SU-DHL-6 (cell line): ENCODE measurements around the gene KRTAP10-5.

Source experiments
- H2AFZ ChIP-seq: fragments of 200-600 bp; sonication (generic); 2 replicates; pipeline ENCODE4 v1.6.1; 2014; ENCODE audit warnings: low read depth, mild to moderate bottlenecking, moderate library complexity, mixed read lengths, antibody characterized with exemption, low read length; ENCODE audit not compliant: severe bottlenecking
- H3F3A ChIP-seq: fragments of 200-600 bp; shearing (Covaris generic); 2 replicates; pipeline ENCODE4 v1.6.0; 2016; ENCODE audit warnings: antibody characterized with exemption, mild to moderate bottlenecking; ENCODE audit not compliant: insufficient read depth
- H3K27ac ChIP-seq: fragments of 200-600 bp; sonication (generic); 2 replicates; pipeline ENCODE4 v1.5.1; 2016; ENCODE audit warnings: low read depth, mild to moderate bottlenecking, low read length, moderate library complexity, mixed read lengths
- H3K27me3 ChIP-seq: fragments of 200-600 bp; sonication (generic), shearing (Covaris generic); 2 replicates; pipeline ENCODE4 v1.6.0; 2014; ENCODE audit warnings: mild to moderate bottlenecking, low read length
- H3K36me3 ChIP-seq: fragments of 200-600 bp; sonication (generic); 2 replicates; pipeline ENCODE4 v1.6.1; 2014; ENCODE audit warnings: mild to moderate bottlenecking, low read length, mixed read lengths
- H3K4me2 ChIP-seq: fragments of 300-600, 200-600 bp; shearing (Covaris generic), sonication (generic); 2 replicates; pipeline ENCODE4 v1.6.0; 2014; ENCODE audit warnings: low read length, low read depth, mild to moderate bottlenecking; ENCODE audit not compliant: poor library complexity, severe bottlenecking
- H3K4me3 ChIP-seq: fragments of 200-600 bp; sonication (generic); 2 replicates; pipeline ENCODE4 v1.5.1; 2014; ENCODE audit warnings: antibody characterized with exemption, low read length, mild to moderate bottlenecking, mixed read lengths; ENCODE audit not compliant: insufficient read depth, poor library complexity, severe bottlenecking
- H3K79me2 ChIP-seq: fragments of 200-600 bp; sonication (generic); 2 replicates; pipeline ENCODE4 v1.6.1; 2014; ENCODE audit warnings: mild to moderate bottlenecking, low read length, moderate library complexity; ENCODE audit not compliant: insufficient read depth
- H3K9ac ChIP-seq: fragments of 200-600 bp; sonication (generic); 2 replicates; pipeline ENCODE4 v1.7.0; 2014; ENCODE audit warnings: mild to moderate bottlenecking, low read length
- H3K9me2 ChIP-seq: fragments of 200-600 bp; sonication (generic); replicated peaks from 2 replicates; pipeline ENCODE4 v1.6.1; 2014; ENCODE audit warnings: low read length; ENCODE audit not compliant: insufficient read depth
- H3K9me3 ChIP-seq: fragments of 200-600 bp; sonication (generic); 2 replicates; pipeline ENCODE4 v1.6.1; 2014; ENCODE audit warnings: low read length, mixed read lengths; ENCODE audit not compliant: insufficient read depth
- H4K20me1 ChIP-seq: fragments of 200-600 bp; sonication (generic); 2 replicates; pipeline ENCODE4 v1.6.1; 2014; ENCODE audit warnings: low read depth, mild to moderate bottlenecking, antibody characterized with exemption, low read length, moderate library complexity, mixed read lengths
- EZH2phosphoT487 ChIP-seq: fragments of 200-600 bp; sonication (generic), shearing (Covaris generic); conservative IDR thresholded peaks from 2 replicates; pipeline ENCODE4 v1.6.1; 2018; ENCODE audit warnings: mild to moderate bottlenecking, antibody characterized with exemption, low read length, moderate library complexity, mixed read lengths
- TF ChIP-seq, protein P1 (sequence below): fragments of 200-600 bp; sonication (generic); IDR thresholded peaks from one replicate; pipeline ENCODE4 v1.5.1; 2017; ENCODE audit warnings: antibody characterized with exemption, mild to moderate bottlenecking, low read length, moderate library complexity; ENCODE audit not compliant: insufficient read depth, poor library complexity, severe bottlenecking

KRTAP10-5 gene

GRCh38 chr21:44623575-44623974, 43.2 kb upstream of the KRTAP10-5 start:
- H3K4me2 ChIP-seq: no peak overlapping the region
- no peak overlapping the region for H3K9ac ChIP-seq
- no peaks in the 10 kb centered on the region for H3K27me3 ChIP-seq
- H4K20me1 ChIP-seq: no peaks in the 10 kb centered on the region
- H3K27ac ChIP-seq: no peak overlapping the region
- H3K79me2 ChIP-seq: no peaks in the 10 kb centered on the region
- peaks cover 14% of the 10 kb centered on the region; the same call in 1 of the 2 replicates for H3K9me3 ChIP-seq
- H3F3A ChIP-seq: no peaks in the 10 kb centered on the region
- no peaks in the 10 kb centered on the region for H3K36me3 ChIP-seq
- no peak for TF ChIP-seq EZH2phosphoT487
- TF ChIP-seq, protein P1, sequence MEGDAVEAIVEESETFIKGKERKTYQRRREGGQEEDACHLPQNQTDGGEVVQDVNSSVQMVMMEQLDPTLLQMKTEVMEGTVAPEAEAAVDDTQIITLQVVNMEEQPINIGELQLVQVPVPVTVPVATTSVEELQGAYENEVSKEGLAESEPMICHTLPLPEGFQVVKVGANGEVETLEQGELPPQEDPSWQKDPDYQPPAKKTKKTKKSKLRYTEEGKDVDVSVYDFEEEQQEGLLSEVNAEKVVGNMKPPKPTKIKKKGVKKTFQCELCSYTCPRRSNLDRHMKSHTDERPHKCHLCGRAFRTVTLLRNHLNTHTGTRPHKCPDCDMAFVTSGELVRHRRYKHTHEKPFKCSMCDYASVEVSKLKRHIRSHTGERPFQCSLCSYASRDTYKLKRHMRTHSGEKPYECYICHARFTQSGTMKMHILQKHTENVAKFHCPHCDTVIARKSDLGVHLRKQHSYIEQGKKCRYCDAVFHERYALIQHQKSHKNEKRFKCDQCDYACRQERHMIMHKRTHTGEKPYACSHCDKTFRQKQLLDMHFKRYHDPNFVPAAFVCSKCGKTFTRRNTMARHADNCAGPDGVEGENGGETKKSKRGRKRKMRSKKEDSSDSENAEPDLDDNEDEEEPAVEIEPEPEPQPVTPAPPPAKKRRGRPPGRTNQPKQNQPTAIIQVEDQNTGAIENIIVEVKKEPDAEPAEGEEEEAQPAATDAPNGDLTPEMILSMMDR: no peak
- no peak overlapping the region for H2AFZ ChIP-seq
- H3K9me2 ChIP-seq: no peaks in the 10 kb centered on the region
- no peak overlapping the region for H3K4me3 ChIP-seq

GRCh38 chr21:44619886-44620285, 39.5 kb upstream of the KRTAP10-5 start:
- H4K20me1 ChIP-seq: no peaks in the 10 kb centered on the region
- H3K27ac ChIP-seq: no peak overlapping the region
- peaks cover 10% of the 10 kb centered on the region; the same call in 1 of the 2 replicates for H3K9me3 ChIP-seq
- H3K4me3 ChIP-seq: no peak overlapping the region
- TF ChIP-seq EZH2phosphoT487: no peak
- TF ChIP-seq, protein P1: no peak
- H3K4me2 ChIP-seq: no peak overlapping the region
- no peak overlapping the region for H3K9ac ChIP-seq
- H3K36me3 ChIP-seq: no peaks in the 10 kb centered on the region
- H3F3A ChIP-seq: no peaks in the 10 kb centered on the region
- H3K27me3 ChIP-seq: no peaks in the 10 kb centered on the region
- no peaks in the 10 kb centered on the region for H3K79me2 ChIP-seq
- no peaks in the 10 kb centered on the region for H3K9me2 ChIP-seq
- no peak overlapping the region for H2AFZ ChIP-seq

DNA sequence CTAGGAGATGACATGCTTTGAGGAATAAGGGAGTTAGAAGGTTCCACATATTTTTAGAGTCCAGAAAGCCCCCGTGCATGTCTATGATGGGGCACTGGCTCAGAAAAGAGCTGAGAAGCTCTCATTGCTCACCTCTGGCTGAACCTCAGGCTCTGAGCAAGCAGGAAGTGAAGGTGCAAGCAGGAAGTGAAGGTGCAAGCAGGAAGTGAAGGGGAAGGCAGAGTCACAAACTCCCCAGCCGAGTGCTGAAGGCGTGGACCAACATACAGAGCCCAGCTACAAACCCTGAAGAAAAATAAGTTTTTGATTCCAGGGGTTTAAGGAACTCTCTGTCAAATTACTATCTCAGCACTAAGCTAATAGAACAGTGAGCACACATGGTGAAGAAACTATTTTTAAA, 38.5 kb upstream of the KRTAP10-5 start:
- TF ChIP-seq, protein P1: no peak
- TF ChIP-seq EZH2phosphoT487: no peak
- H3K4me3 ChIP-seq: no peak overlapping the region
- peaks cover under 1% of the 10 kb centered on the region; the same call in 1 of the 2 replicates for H3K9me3 ChIP-seq
- peak overlapping the region; percentile 10; the same call in 1 of the 2 replicates for H3K27ac ChIP-seq
- H3K27me3 ChIP-seq: no peaks in the 10 kb centered on the region
- H4K20me1 ChIP-seq: no peaks in the 10 kb centered on the region
- H3K4me2 ChIP-seq: peak overlapping the region; percentile 13
- H3K9me2 ChIP-seq: no peaks in the 10 kb centered on the region
- H2AFZ ChIP-seq: peak overlapping the region; percentile 55
- H3K9ac ChIP-seq: no peak overlapping the region
- H3K36me3 ChIP-seq: no peaks in the 10 kb centered on the region
- no peaks in the 10 kb centered on the region for H3K79me2 ChIP-seq
- no peaks in the 10 kb centered on the region for H3F3A ChIP-seq
